Measurements from ENCODE around the gene CCR4. TPM values are rescaled to one million over a fixed set of nuclear protein-coding genes. Genes with fewer than 3 reads are reported as not detected.

Gene CCR4
- total and polyA plus RNA-seq, 9 of the 15 experiments (the other 6 are each of a cell fraction or from before 2014, with no cell fraction given), result 0.04 to 0.47 (median 0.25) TPM; not detected in 1

- no peak for TF ChIP-seq NFXL1 (CRISPR knock-in tag; IDR thresholded peaks at IDR 0.05)
Measured at GRCh38 chr3:32922078-32922477, 29.4 kb upstream of the CCR4 start (continued).

- in situ Hi-C loops (cut with MboI), result loop anchor here (5.0 kb wide), 1 partner anchor 423 kb away; no protein-coding TSS in a partner anchor
- WGBS (ENCODE audit: insufficient coverage, low coverage, missing lambda C conversion rate), result 14% methylated on average over 3 of the region's 3 CpGs
- no peak for TF ChIP-seq E2F4 (CRISPR knock-in tag; IDR thresholded peaks at IDR 0.05; ENCODE audit: low read depth)
- TF ChIP-seq FOXK2 (conservative IDR thresholded peaks at IDR 0.05 in 1 of 2, IDR thresholded peaks at IDR 0.05 in 1 of 2; ENCODE audit: low read depth in 2 of 2), result no peak
- TF ChIP-seq MBD1 (CRISPR knock-in tag; IDR thresholded peaks at IDR 0.05), result no peak
- TF ChIP-seq BRCA1 (IDR thresholded peaks at IDR 0.05), result no peak
- TF ChIP-seq BRCA1 (CRISPR knock-in tag; IDR thresholded peaks at IDR 0.05), result no peak
- TF ChIP-seq ZKSCAN1 (IDR thresholded peaks at IDR 0.05; ENCODE audit: low read depth, low read length), result no peak
- no peak for TF ChIP-seq NELFE (IDR thresholded peaks at IDR 0.05; ENCODE audit: insufficient read depth, insufficient read length)
- TF ChIP-seq RERE (CRISPR knock-in tag; IDR thresholded peaks at IDR 0.05; ENCODE audit: borderline replicate concordance), result no peak
- TF ChIP-seq LEF1 (IDR thresholded peaks at IDR 0.05), result no peak
- TF ChIP-seq DMBX1 (CRISPR knock-in tag; IDR thresholded peaks at IDR 0.05; ENCODE audit: borderline replicate concordance), result no peak
- no peak for TF ChIP-seq ZNF165 (CRISPR knock-in tag; IDR thresholded peaks at IDR 0.05; ENCODE audit: borderline replicate concordance)
- no peak for TF ChIP-seq GATAD2B (IDR thresholded peaks at IDR 0.05; ENCODE audit: borderline replicate concordance)
- TF ChIP-seq POLR3A (IDR thresholded peaks at IDR 0.05; ENCODE audit: borderline replicate concordance, extremely low read depth, insufficient read depth, insufficient read length), result no peak
Measured at GRCh38 chr3:32930161-32930560, 21.3 kb upstream of the CCR4 start.

More at GRCh38 chr3:32930161-32930560, 21.3 kb upstream of the CCR4 start:
- Histone ChIP-seq H4K20me1 (replicated peaks; ENCODE audit: control insufficient read depth, insufficient read depth, low read length) (no peaks in the 10 kb centered on the region), H3K27me3 (ENCODE audit: control insufficient read depth in 2 of 2, insufficient read depth in 2 of 2, low read length in 2 of 2) (peaks cover 4 to 8% of the 10 kb centered on the region in 2 experiments; a peak in 3 of 5 replicates), H3K4me2 (ENCODE audit: insufficient read depth, low read length) (no peak overlapping the region), H3K9me1 (ENCODE audit: control insufficient read depth, insufficient read depth, low read length) (no peaks in the 10 kb centered on the region), H3K4me1 (replicated peaks in 1 of 2; ENCODE audit: control insufficient read depth in 2 of 2, insufficient read depth in 2 of 2, low read length in 2 of 2) (no peaks in the 10 kb centered on the region), H2AFZ (ENCODE audit: low read depth, low read length) (no peak overlapping the region), H3K79me2 (ENCODE audit: control insufficient read depth, insufficient read depth, low read length) (no peaks in the 10 kb centered on the region), H3K9ac (ENCODE audit: insufficient read depth in 1 of 2, low read depth in 2 of 2, low read length in 2 of 2) (no peak overlapping the region), H3K4me3 (no peak overlapping the region), H3K27ac (ENCODE audit: extremely low read depth, low read depth, low read length) (no peak overlapping the region), H3K36me3 (ENCODE audit: control insufficient read depth, insufficient read depth, low read length) (no peaks in the 10 kb centered on the region), H3K9me3 (replicated peaks; ENCODE audit: control insufficient read depth, insufficient read depth, low read depth, low read length) (no peaks in the 10 kb centered on the region)
- ChIA-PET CTCF (ENCODE audit: low intra/inter-chr PET ratio) (no interaction called here), POLR2A (no interaction called here)
- DNase-seq (ENCODE audit: extremely low read depth in 1 of 4, low spot score in 3 of 4), result no peak
- no peak for ATAC-seq
- FAIRE-seq, result no peak
- no TSS peak for BruUV-seq (replicated peaks)
- intact Hi-C loops (cut with micrococcal nuclease), result loop anchor here (5.0 to 10.0 kb wide), 2 partner anchors 148 to 265 kb away; no protein-coding TSS in a partner anchor

Measured in K562 (cell line).